Rectal smooth muscle tissue (tissue), 1 donor: ENCODE data around the gene ZNF200.

Experiments
- H3K27ac ChIP-seq: one replicate; pipeline ENCODE4 v1.7.0; 2013; ENCODE audit warnings: low read depth, low read length, inconsistent platforms
- H3K27me3 ChIP-seq: one replicate; pipeline ENCODE4 v1.7.0; 2013; ENCODE audit warnings: low read length; ENCODE audit not compliant: control insufficient read depth, insufficient read depth
- H3K36me3 ChIP-seq: one replicate; pipeline ENCODE4 v1.7.0; 2013; ENCODE audit warnings: low read length; ENCODE audit not compliant: control insufficient read depth, insufficient read depth
- H3K4me1 ChIP-seq: one replicate; pipeline ENCODE4 v1.7.0; 2013; ENCODE audit warnings: low read length; ENCODE audit not compliant: control insufficient read depth, insufficient read depth
- H3K4me3 ChIP-seq: one replicate; pipeline ENCODE4 v1.7.0; 2013; ENCODE audit warnings: low read length
- H3K9ac ChIP-seq: one replicate; pipeline ENCODE4 v1.7.0; 2013; ENCODE audit warnings: low read length

ZNF200 gene

GRCh38 chr16:3246002-3246401 lies 11.0 kb upstream of the ZNF200 start:
- H3K27me3 ChIP-seq = no peaks in the 10 kb centered on the region
- no peak overlapping the region for H3K9ac ChIP-seq
- no peaks in the 10 kb centered on the region for H3K36me3 ChIP-seq
- no peak overlapping the region for H3K27ac ChIP-seq
- no peaks in the 10 kb centered on the region for H3K4me1 ChIP-seq
- H3K4me3 ChIP-seq = no peak overlapping the region

- Histone ChIP-seq H3K27ac (no peak overlapping the region), H3K9ac (no peak overlapping the region), H3K27me3 (no peaks in the 10 kb centered on the region), H3K4me1 (no peaks in the 10 kb centered on the region), H3K4me3 (no peak overlapping the region), H3K36me3 (no peaks in the 10 kb centered on the region)
Observed at GRCh38 chr16:3243882-3244281, 8.9 kb upstream of the ZNF200 start.

- no peak overlapping the region for H3K4me3 ChIP-seq
- no peaks in the 10 kb centered on the region for H3K4me1 ChIP-seq
- H3K27me3 ChIP-seq = no peaks in the 10 kb centered on the region
- no peaks in the 10 kb centered on the region for H3K36me3 ChIP-seq
- H3K9ac ChIP-seq = no peak overlapping the region
- H3K27ac ChIP-seq = no peak overlapping the region
Observed at GRCh38 chr16:3242709-3243108, 7.8 kb upstream of the ZNF200 start.

- H3K4me1 ChIP-seq = no peaks in the 10 kb centered on the region
- no peak overlapping the region for H3K27ac ChIP-seq
- H3K4me3 ChIP-seq = no peak overlapping the region
- no peak overlapping the region for H3K9ac ChIP-seq
- H3K36me3 ChIP-seq = no peaks in the 10 kb centered on the region
- no peaks in the 10 kb centered on the region for H3K27me3 ChIP-seq
Observed at GRCh38 chr16:3241761-3242160, 6.8 kb upstream of the ZNF200 start.

DNA sequence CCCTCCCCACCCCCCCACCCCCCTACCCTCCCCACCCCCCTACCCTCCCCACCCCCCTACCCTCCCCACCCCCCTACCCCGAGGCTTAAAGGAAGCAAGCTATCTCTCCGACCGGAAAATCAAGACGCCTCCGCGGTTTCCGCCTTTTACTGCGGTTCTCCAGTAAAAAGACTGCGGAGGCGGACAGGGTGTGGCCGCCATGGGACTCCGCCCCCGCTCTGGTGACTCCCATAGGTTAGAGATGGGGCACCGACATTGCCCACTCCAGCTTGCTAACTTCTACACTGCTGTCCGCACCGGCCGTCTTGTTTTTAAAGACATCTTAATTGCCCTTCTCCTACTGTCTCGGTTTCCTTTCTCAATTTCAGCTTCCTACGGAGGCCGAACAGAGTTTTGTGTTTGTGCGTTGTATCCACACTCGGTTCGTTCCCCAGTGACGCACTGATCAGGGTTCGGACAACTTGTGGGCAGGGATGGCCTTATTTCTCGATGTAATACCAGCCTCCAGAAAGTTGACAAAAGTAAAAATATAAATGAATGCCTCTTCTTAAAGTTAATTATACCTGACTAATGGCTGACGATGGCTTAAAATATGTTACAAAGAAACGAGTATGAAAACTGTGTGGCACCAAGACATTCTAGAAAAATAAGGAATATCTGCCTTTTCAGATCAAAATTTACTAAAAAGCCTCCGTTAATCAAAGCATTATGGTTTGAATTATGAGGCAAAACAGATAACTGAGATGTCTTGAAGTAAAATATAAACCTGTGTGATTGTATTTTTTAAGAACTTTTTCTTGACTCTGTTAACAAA lies 1.1 kb upstream of the ZNF200 start:
- H3K27ac ChIP-seq = no peak overlapping the region
- no peaks in the 10 kb centered on the region for H3K4me1 ChIP-seq
- H3K9ac ChIP-seq = no peak overlapping the region
- H3K36me3 ChIP-seq = peaks cover 14% of the 10 kb centered on the region
- no peaks in the 10 kb centered on the region for H3K27me3 ChIP-seq
- no peak overlapping the region for H3K4me3 ChIP-seq

DNA sequence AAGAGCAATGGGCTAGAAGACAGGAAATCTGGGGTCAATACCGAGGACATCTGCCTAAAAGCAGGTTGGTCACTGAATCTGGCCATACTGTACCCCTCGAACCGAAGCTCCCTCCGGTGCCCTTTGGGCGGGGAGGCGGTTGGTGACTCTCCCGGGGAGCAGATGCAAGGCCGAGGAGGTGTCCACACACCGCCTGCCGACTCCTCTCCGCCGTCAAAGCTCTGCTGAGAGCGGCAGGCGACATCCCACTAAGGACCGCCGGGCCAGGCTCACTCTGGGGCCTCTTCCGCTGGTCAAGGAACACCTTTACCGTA lies 458 bp downstream of the ZNF200 start:
- H3K27ac ChIP-seq = peak overlapping the region; percentile 99
- H3K36me3 ChIP-seq = peaks cover 24% of the 10 kb centered on the region
- peak overlapping the region; percentile 81 for H3K9ac ChIP-seq
- H3K4me1 ChIP-seq = no peaks in the 10 kb centered on the region
- no peaks in the 10 kb centered on the region for H3K27me3 ChIP-seq
- peak overlapping the region; percentile 92 for H3K4me3 ChIP-seq

- H3K27me3 ChIP-seq = no peaks in the 10 kb centered on the region
- no peak overlapping the region for H3K9ac ChIP-seq
- H3K36me3 ChIP-seq = peaks cover 35% of the 10 kb centered on the region
- H3K27ac ChIP-seq = no peak overlapping the region
- no peaks in the 10 kb centered on the region for H3K4me1 ChIP-seq
- H3K4me3 ChIP-seq = no peak overlapping the region
Observed at GRCh38 chr16:3223913-3224515, 10.9 kb downstream of the ZNF200 start.

DNA sequence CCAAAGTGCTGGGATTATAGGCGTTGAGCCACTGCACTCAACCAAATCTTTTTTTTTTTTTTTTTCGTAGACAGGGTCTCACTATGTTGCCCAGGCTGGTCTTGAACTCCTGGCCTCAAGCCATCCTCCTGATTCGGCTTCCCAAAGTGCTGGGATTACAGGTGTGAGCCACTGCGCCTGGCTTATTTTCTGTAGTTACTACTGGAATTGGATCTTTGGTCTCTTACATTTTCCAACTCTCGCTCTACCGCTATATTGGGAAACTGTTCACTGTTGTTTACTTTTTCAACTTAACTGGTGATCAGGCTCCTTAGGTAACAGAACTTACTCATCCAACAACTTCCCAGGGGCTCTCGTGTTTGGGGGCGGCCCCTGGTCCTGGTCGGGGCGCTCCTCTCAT lies 14.1 kb downstream of the ZNF200 start:
- H3K36me3 ChIP-seq = peaks cover 26% of the 10 kb centered on the region
- no peak overlapping the region for H3K27ac ChIP-seq
- H3K9ac ChIP-seq = no peak overlapping the region
- H3K4me3 ChIP-seq = no peak overlapping the region
- H3K4me1 ChIP-seq = no peaks in the 10 kb centered on the region
- no peaks in the 10 kb centered on the region for H3K27me3 ChIP-seq

DNA sequence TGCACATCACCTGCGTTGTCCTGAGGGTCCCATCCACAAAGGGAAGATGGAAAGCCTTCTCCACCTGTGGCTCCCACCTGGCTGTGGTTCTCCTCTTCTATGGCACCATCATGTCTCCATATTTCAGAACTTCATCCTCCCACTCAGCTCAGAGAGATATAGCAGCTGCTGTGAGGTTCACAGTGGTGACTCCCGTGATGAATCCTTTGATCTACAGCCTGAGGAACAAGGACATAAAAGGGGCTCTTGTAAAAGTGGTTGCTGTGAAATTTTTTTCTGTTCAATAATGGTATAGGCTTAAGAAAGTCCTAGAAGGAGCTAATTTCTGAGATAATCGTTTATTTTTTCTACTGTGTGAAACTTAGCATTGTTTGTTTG lies 18.7 kb downstream of the ZNF200 start:
- Histone ChIP-seq H3K4me1 (no peaks in the 10 kb centered on the region), H3K36me3 (no peaks in the 10 kb centered on the region), H3K27ac (no peak overlapping the region), H3K4me3 (no peak overlapping the region), H3K9ac (no peak overlapping the region), H3K27me3 (no peaks in the 10 kb centered on the region)

GRCh38 chr16:3215601-3216262 lies 19.2 kb downstream of the ZNF200 start:
- Histone ChIP-seq H3K4me1 (no peaks in the 10 kb centered on the region), H3K36me3 (no peaks in the 10 kb centered on the region), H3K9ac (no peak overlapping the region), H3K27ac (no peak overlapping the region), H3K27me3 (no peaks in the 10 kb centered on the region), H3K4me3 (no peak overlapping the region)

GRCh38 chr16:3214904-3215600 lies 19.9 kb downstream of the ZNF200 start:
- Histone ChIP-seq H3K9ac (no peak overlapping the region), H3K36me3 (no peaks in the 10 kb centered on the region), H3K27ac (no peak overlapping the region), H3K27me3 (no peaks in the 10 kb centered on the region), H3K4me1 (no peaks in the 10 kb centered on the region), H3K4me3 (no peak overlapping the region)

DNA sequence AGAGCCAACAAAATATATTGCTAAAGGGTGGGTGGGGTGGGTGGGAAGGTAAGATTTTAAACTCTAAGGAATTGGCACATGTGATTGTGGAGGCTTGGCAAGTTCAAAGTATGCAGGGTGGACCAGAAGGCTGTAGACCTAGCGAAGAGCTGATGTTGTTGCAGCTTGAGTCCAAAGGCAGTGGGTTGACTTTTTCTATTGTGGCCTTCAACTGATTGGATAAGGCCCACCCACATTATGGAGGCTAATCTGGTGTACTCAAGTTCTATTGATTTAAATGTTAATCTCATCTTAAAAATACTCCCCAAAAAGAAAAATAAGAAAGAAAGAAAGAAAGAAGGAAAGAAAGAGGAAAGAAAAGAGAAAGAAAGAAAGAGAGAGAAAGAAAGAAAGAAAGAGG lies 22.4 kb downstream of the ZNF200 start:
- H3K4me3 ChIP-seq = no peak overlapping the region
- H3K36me3 ChIP-seq = no peaks in the 10 kb centered on the region
- H3K4me1 ChIP-seq = no peaks in the 10 kb centered on the region
- H3K27ac ChIP-seq = no peak overlapping the region
- H3K27me3 ChIP-seq = peaks cover 4% of the 10 kb centered on the region
- H3K9ac ChIP-seq = no peak overlapping the region
